GM12874 (cell line): ENCODE measurements around the gene STAT1.

Experiments used
- CTCF ChIP-seq: IDR thresholded peaks from 2 replicates; pipeline ENCODE4 v1.5.1; 2011; ENCODE audit warnings: low read depth, mild to moderate bottlenecking, control low read depth, low read length, moderate library complexity; ENCODE audit not compliant: insufficient read depth

The STAT1 gene

GRCh38 chr2:190933361-190933760 lies 80.6 kb downstream of the STAT1 start:
- no peak for TF ChIP-seq CTCF

DNA sequence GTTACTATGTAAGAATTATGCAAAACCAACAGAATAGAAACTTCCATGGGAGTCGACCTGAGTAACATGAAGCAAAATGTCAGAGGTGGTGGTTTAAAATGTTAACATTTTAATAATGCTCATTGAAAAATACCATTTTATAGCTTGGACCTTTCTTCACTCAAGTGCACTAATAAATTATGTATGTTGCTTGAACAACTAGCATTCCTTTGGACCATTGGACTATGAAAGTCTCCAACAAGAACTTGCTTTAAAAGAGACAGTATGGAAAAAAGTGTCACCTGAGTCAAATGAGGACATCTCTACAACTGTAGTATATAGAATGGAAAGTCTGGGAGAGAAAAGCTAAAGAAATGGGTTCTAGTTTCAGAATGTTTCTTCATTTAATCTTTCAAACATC lies 81.5 kb downstream of the STAT1 start:
- TF ChIP-seq CTCF = no peak

GRCh38 chr2:190930411-190930810 lies 83.6 kb downstream of the STAT1 start:
- no peak for TF ChIP-seq CTCF

DNA sequence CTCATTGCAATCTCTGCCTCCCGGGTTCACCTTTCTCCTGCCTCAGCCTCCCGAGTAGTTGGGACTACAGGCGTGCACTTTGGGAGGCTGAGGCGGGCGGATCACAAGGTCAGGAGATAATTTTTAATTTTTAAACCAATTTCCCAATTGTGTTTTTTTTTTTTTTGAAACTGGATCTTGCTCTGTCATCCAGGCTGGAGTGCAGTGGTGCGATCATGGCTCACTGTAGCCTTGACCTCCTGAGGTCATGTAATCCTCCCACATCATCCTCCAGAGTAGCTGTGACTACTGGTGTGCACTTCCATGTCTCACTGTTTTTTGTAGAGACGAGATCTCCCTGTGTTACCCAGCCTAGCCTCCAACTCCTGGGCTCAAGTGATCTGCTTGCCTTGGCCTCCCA lies 84.1 kb downstream of the STAT1 start:
- no peak for TF ChIP-seq CTCF

- no peak for TF ChIP-seq CTCF
Measured at GRCh38 chr2:190927301-190927700, 86.7 kb downstream of the STAT1 start.

- TF ChIP-seq CTCF = no peak
Measured at GRCh38 chr2:190922376-190922775, 91.6 kb downstream of the STAT1 start.

- no peak for TF ChIP-seq CTCF
Measured at GRCh38 chr2:190920085-190920484, 93.9 kb downstream of the STAT1 start.
